ENCODE measurements around the gene SMPD3.

Gene SMPD3

DNA sequence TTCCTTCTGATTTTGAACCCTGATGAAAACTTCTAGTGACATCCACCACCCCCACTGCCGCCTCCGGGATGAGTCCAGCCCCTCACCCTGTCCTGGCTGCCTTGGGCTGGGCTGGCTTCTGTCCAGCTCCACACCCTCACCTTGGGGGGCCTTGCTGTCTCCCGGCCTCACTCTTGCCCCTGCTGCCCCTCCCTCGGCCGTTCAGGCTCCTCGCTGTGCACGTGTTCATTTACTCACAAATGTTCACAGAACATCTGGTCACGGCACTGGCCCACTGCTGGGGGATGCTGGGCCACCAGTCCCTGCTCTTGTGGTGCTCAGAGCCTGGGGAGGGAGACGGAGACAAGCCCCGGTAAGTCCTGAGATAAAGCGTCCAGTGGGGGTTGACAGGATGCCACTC is 96.8 kb downstream of the SMPD3 start:
- DNase-seq, result no peak

DNA sequence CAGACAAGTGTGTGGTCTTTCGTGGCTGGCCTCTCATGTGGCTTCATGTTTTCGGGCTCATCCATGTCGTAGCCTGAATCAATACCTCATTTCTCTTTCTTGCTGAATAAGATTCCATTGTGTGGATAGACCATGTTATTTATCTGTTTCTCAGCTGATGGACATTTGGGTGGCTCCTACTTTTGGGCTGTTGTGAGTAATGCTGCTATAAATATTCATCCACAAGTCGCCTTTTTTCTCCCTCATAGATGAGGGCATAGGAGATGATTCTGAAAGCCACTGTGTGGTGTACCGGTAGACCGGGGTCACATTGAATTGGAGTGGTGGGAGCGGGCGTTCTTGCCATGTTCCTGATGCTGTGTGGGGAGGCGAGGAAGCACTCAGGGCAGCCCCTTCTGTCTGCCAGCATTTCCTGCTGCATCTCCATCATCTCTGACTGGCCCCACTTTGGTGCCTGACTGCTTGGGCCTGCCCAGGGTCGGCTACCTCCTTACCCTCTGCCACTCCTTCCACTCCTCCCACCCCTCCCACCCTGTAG is 97.4 kb downstream of the SMPD3 start:
- no peak for DNase-seq

DNA sequence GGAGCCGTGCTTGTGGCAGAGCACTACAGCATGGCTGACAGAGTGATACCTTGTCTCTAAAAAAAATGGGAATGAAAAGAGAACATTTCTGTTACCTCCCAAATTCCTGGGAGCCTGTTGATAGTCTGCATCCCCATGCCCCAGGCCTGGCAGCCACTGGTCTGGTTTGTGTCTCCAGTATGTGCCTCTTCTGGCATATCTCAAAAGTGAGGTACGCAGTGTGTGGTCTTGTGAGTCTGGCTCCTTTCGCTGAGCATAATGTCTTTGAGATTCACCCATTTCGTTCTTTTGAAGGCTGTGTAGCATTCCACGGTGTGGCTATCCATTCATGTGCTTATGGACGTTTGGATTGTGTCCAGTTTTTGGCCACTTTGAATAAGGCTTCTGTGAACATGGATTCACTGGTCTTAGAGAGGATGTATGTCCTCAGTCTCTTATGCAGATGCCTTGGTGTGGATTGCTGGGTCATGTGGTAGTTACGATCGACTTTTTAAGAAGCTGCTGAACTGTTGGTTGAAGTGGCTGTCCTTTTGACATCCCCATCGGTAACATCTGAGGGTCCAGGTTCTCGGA is 98.4 kb downstream of the SMPD3 start:
- no peak for DNase-seq

DNA sequence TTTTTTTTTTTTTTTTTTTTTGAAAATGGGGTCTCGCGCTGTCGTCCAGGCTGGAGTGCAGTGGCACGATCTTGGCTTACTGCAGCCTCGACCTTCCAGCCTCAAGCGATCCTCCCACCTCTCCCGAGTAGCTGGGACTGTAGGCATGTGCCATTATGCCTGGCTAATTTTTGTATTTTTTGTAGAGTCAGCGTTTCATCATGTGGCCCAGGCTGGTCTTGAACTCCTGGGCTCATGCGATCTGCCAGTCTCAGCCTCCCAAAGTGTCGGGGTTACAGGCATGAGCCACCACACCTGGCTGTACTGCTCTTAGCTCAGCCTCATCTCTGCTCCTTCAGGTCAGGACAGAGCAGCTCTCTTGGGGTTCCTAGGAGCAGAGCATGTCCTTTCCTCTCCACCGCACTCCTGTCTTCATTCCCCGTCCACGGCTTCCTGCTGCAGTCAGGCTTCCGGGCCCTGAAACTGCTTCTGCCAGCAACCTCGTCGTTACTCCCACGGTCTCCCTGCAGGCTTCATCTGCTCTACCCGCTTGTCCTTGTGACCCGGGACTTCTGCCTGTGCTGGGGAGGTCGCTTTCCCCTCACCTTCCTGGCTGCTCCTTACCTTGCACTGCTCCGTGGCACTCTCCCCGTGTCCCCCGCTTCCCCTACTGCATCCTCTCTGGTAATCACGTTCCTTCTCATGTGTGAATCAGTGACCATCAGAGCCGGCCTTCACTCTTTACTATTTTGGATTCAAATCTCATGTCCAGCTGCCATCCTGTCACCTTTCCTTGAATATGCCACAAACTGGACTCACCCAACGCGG is 99.5 kb downstream of the SMPD3 start:
- DNase-seq, result no peak

- DNase-seq, result no peak
These were observed 100.7 kb downstream of the SMPD3 start for GRCh38 chr16:68347605-68348004.

DNA sequence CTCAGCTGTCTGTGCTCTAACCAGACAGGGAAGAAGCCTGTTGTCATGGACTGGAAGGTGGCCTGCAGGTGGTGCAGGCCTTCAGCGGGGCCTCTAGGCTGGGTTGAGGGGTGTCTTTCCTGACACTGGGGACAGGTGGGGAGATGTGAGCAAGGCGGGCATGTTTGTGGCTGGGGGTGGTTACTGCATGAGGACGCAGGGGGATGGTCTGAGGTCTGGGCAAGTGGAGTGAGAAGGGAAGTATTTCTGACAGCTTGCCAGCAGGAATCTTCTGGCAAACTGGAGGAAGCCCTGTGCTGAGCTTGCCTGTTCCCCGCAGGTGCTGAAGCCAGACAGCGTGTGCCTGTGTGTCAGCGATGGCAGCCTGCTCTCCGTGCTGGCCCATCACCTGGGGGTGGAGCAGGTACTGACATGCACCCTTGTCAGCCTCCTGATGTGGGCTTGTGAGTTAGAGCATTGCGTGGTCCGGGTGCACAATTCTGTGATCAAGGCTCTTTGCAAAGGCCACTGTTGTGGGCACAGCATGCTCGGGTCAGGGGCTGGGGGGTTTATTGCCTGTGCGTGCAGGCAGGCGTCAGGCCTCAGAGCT is 101.3 kb downstream of the SMPD3 start:
- DNase-seq, result no peak

DNA sequence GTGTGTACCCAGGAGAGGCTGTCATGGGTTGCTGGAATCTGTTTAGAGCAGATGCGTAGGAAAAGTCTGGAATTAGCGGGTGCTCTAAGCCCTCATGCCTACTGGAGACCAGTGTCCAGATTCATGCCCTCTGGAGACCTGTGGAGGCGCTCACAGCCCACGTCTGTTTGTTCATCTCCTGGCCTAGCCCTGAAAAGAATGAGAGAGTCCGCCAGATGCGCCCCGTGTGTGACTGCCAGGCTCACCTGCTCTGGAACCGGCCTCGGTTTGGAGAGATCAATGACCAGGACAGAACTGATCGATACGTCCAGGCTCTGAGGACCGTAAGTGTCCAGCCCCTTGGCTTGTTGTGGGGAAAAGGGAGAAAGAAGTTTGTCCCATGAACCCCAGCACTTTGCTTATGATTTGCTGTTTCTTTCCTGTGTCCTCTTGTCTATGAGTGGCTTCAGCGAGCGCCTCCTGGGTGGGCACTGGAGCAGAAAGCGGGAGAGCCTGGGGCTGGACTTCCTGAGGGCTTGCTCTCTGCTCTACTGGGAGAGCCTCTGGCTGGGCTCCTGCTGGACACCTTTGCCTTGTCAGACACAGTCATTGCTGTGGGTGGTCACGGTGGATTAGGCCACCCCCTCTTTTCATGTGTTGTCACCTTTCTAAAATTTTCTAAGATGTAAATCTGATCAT is 102.2 kb downstream of the SMPD3 start:
- DNase-seq, result no peak

DNA sequence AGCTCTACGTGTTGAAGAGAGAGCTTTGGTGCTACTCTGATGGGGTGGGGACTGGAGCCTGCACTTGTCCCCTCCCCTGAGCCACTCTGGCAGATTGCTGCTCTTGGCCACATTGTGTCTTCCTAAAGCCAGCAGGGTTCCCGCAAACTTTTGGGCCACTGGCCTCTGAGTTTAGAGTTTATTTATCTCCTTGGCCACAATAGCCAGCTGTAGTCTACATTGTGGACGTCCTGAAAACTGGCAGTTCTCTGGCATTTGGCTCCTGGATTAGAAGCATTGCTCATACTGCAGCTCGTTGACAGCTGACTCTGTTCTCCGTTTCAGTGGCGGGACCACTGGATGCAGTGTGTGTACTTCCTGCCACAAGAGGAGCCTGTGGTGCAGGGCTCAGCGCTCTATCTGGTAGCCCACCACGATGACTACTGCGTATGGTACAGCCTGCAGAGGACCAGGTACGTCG is 102.9 kb downstream of the SMPD3 start:
- DNase-seq, result no peak

- DNase-seq, result no peak
These were observed 104.1 kb downstream of the SMPD3 start for GRCh38 chr16:68344252-68344651.

GRCh38 chr16:68343137-68343536 is 105.2 kb downstream of the SMPD3 start:
- no peak for DNase-seq

GRCh38 chr16:68342620-68343019 is 105.7 kb downstream of the SMPD3 start:
- no peak for DNase-seq

DNA sequence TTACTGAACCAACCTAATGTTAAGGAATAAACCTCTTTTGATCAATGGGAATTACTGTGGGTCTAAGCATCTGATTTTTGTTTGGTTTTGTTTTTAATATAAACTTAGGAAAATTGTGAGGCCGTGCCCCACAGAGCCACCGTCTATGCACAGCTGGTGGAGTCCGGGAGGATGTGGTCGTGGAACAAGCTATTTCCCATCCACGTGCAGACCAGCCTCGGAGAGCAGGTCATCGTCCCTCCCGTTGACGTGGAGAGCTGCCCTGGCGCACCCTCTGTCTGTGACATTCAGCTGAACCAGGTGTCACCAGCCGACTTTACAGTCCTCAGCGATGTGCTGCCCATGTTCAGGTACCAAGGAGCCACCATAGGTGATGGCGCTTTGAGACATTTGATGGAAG is 109.1 kb downstream of the SMPD3 start:
- DNase-seq, result no peak

GRCh38 chr16:68338326-68339119 is 109.8 kb downstream of the SMPD3 start:
- no peak for DNase-seq

DNA sequence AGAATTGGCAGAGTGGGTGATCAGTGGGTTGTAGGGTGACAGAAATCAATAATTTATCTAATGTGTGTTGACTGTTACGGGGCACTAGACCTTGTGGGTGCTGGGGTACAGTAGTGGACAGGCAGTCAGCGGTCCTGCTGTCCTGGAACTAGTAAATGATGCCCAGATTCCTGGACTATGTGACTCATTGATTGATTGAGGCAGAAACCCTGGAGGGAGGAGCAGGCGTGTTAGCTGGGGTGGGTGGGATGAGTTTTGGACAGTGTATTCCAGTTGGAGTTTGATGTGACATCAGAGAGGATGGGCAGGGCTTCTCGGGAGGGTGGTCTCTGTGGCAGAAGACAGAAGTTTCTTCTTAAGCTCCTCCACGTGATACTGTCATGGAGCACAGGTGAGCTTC is 113.1 kb downstream of the SMPD3 start:
- DNase-seq, result no peak

DNA sequence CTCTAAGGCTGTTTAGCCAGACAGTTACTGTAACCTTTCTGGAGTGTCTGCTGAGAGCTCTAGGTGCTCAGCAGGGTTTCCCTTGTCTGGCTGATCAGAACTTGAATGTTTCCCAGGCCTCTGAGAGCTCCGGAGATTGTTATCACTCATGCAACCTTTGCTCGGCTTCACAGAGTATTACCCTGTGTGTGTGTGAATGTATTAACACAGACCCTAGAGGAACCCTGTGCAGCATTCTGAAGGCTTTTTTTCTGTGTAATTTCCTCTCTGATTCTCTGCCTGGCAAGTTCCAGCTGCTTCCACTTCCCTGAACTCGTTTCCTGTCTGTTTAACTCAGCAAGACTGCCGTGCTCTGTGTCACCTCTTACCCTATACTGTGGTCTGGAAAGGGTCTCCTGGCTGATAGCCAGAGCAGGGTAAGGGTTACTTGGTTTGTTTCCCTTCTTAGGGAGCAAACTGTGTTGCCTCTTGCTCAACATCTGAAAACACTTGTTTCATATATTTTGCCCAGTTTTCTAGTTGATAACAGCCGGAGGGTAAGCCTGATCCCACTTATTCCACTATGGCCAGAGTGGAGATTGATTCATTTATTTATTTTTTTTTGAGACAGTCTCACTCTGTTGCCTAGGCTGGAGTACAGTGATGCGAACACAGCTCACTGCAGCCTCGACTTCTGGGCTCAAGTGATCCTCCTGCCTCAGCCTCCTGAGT is 115.7 kb downstream of the SMPD3 start:
- no peak for DNase-seq

- DNase-seq, result no peak
These were observed 116.4 kb downstream of the SMPD3 start for GRCh38 chr16:68331879-68332410.

DNA sequence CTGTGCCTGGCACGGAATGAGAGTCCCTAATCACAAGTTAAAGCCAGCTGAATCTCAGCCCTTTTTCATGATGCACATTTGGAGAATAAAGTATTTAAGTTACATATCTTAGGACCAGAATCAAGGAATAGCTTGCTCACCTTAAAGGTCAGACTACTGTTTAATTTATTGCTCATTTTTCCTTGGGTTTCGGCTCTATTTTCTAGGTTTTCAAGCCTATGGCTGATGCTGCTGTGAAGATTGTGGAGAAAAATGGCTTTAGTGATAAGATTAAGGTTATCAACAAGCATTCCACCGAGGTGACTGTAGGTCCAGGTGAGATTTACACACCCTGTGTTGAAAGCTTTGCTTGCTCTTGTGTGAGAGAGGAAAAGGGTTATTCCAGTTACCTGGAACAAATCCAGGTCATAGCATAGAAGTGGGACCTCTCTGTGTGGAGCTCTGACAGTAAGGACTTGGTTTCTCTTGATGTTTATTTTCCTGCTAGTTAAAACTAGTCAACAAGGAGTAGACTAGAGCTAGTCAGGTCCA is 119.4 kb downstream of the SMPD3 start:
- no peak for DNase-seq

GRCh38 chr16:68328151-68328859 is 120.0 kb downstream of the SMPD3 start:
- DNase-seq, result peak; percentile 75

DNA sequence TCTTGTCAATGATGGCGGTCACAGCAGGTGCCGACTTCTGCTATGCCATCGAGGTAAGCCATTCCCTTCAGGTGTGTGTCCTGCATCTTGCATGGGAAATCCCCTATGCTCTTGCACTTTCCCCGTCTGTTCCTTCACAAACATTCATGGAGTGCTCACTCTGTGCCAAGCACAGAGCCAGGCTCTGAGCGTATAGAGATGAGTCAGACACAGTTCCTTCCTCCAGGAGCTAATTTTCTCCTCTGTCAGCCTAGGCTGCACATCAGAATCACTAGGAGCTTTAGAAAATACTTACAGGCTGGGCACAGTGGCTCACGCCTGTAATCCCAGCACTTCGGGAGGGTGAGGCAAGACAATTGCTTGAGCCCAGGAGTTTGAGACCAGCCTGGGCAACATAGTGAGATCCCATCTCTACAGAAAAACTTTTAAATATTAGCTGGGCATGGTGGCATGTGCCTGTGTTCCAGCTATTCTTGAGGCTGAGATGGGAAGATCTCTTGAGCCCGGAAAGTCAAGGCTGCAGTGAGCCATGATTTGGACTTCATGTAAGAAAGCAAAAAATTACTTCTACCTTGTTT is 123.4 kb downstream of the SMPD3 start:
- DNase-seq, result no peak

- DNase-seq, result no peak
These were observed 124.0 kb downstream of the SMPD3 start for GRCh38 chr16:68324336-68324735.
